T-helper 2 cell (primary cell): Measurements from ENCODE around the gene PSMA3.
A peak's percentile ranks its signal among the peaks of the same experiment; 100 is the strongest.

Experiments
- DNase-seq, 5 experiments: peaks; one replicate each; pipeline versions ENCODE4 v3.0.0 to v3.0.0-alpha.2; 2012 to 2022

The PSMA3 gene

GRCh38 chr14:58272588-58273372 lies 28.1 kb downstream of the PSMA3 start:
- DNase-seq: no peak

- DNase-seq: peak in 1 of 5 experiments; percentile 30
Observed at GRCh38 chr14:58274881-58275280, 30.2 kb downstream of the PSMA3 start.

- DNase-seq: peak in 1 of 5 experiments; percentile 42
Observed at GRCh38 chr14:58275527-58276190, 31.0 kb downstream of the PSMA3 start.

GRCh38 chr14:58276208-58276607 lies 31.6 kb downstream of the PSMA3 start:
- DNase-seq: no peak

GRCh38 chr14:58278177-58278576 lies 33.5 kb downstream of the PSMA3 start:
- no peak for DNase-seq

GRCh38 chr14:58280954-58281787 lies 36.5 kb downstream of the PSMA3 start:
- DNase-seq: peak in 1 of 5 experiments; percentile 70

GRCh38 chr14:58281969-58282368 lies 37.3 kb downstream of the PSMA3 start:
- DNase-seq: no peak

- no peak for DNase-seq
Observed at GRCh38 chr14:58282925-58283593, 38.4 kb downstream of the PSMA3 start.

GRCh38 chr14:58283730-58284129 lies 39.1 kb downstream of the PSMA3 start:
- DNase-seq: no peak

GRCh38 chr14:58285132-58285531 lies 40.5 kb downstream of the PSMA3 start:
- DNase-seq: no peak

- no peak for DNase-seq
Observed at GRCh38 chr14:58287607-58288042, 43.0 kb downstream of the PSMA3 start.

GRCh38 chr14:58288106-58288792 lies 43.6 kb downstream of the PSMA3 start:
- DNase-seq: no peak

- DNase-seq: no peak
Observed at GRCh38 chr14:58291646-58292045, 47.0 kb downstream of the PSMA3 start.

- DNase-seq: no peak
Observed at GRCh38 chr14:58292187-58292586, 47.5 kb downstream of the PSMA3 start.

GRCh38 chr14:58294201-58294600 lies 49.6 kb downstream of the PSMA3 start:
- DNase-seq: no peak

GRCh38 chr14:58296726-58297125 lies 52.1 kb downstream of the PSMA3 start:
- no peak for DNase-seq

- DNase-seq: no peak
Observed at GRCh38 chr14:58297412-58297761, 52.7 kb downstream of the PSMA3 start.

- DNase-seq: peak; percentile 95 to 100 (median 98)
Observed at GRCh38 chr14:58297762-58298476, 53.3 kb downstream of the PSMA3 start.

GRCh38 chr14:58298477-58299400 lies 54.1 kb downstream of the PSMA3 start, which contains the start of gene ARID4A:
Gene ARID4A (plus strand): TSS chr14:58298555. CDS start chr14:58299855, 1,300 bp downstream.
- peak; percentile 18 to 82 (median 57) for DNase-seq
